Muscle layer of colon (tissue), 2 donors: ENCODE results near the gene TESK2.
"Not testable (repeated sequence)": the region's sequence is repeated elsewhere in the genome, so short reads cannot be mapped to it uniquely, and the experiment has no call there.

Experiments
- H3K27ac ChIP-seq: one replicate; pipeline ENCODE4 v1.7.0; 2013; ENCODE audit warnings: low read depth, mild to moderate bottlenecking, low read length, moderate library complexity
- H3K27me3 ChIP-seq, 2 donors: one replicate each; pipeline ENCODE4 v1.7.0; 2013; ENCODE audit warnings: low read length in 2 of 2, mild to moderate bottlenecking in 2 of 2; ENCODE audit not compliant: insufficient read depth in 2 of 2, control insufficient read depth in 1 of 2
- H3K36me3 ChIP-seq: one replicate; pipeline ENCODE4 v1.7.0; 2013; ENCODE audit warnings: mild to moderate bottlenecking, low read length; ENCODE audit not compliant: insufficient read depth
- H3K4me1 ChIP-seq: one replicate; pipeline ENCODE4 v1.7.0; 2013; ENCODE audit warnings: mild to moderate bottlenecking, low read length; ENCODE audit not compliant: insufficient read depth
- H3K4me3 ChIP-seq, 2 donors: one replicate each; pipeline ENCODE4 v1.7.0; 2013; ENCODE audit warnings: low read length in 2 of 2, low read depth in 1 of 2, mild to moderate bottlenecking in 1 of 2, moderate library complexity in 1 of 2
- H3K9ac ChIP-seq: one replicate; pipeline ENCODE4 v1.7.0; 2013; ENCODE audit warnings: low read length
- H3K9me3 ChIP-seq: one replicate; pipeline ENCODE4 v1.7.0; 2013; ENCODE audit warnings: mild to moderate bottlenecking, low read length
- donor health status: abdominal sarcoma.
- donor health status: Adenocarcinoma of cecum.

TESK2 gene

GRCh38 chr1:45380730-45381129 is 110.2 kb downstream of the TESK2 start:
- H3K4me3 ChIP-seq: no peak overlapping the region
- H3K27ac ChIP-seq: no peak overlapping the region
- H3K9me3 ChIP-seq: no peaks in the 10 kb centered on the region
- no peak overlapping the region for H3K9ac ChIP-seq
- H3K27me3 ChIP-seq: no peaks in the 10 kb centered on the region
- H3K4me1 ChIP-seq: peaks cover 5% of the 10 kb centered on the region
- no peaks in the 10 kb centered on the region for H3K36me3 ChIP-seq

DNA sequence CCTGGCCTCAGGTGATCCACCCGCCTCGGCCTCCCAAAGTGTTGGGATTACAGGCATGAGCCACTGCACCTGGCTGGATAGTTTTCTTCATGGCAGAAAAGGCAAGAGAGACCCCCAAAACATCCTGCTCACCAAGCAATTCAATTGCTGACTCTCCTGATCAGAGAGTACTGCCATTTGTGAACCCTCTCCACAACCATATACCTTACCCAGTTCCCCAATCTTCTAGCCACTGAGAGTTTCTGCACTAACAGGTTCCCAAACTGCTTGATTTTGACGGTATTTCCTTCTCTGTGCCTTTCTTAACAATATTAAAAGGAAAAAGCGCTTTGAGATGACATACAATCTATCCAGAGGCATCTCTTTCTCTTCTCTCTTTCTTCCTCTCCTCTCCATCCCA is 110.8 kb downstream of the TESK2 start:
- Histone ChIP-seq H3K9me3 (no peaks in the 10 kb centered on the region), H3K27me3 (no peaks in the 10 kb centered on the region), H3K36me3 (no peaks in the 10 kb centered on the region), H3K27ac (no peak overlapping the region), H3K9ac (no peak overlapping the region), H3K4me3 (no peak overlapping the region), H3K4me1 (peaks cover 5% of the 10 kb centered on the region)

- Histone ChIP-seq H3K36me3 (no peaks in the 10 kb centered on the region), H3K9ac (no peak overlapping the region), H3K4me3 (no peak overlapping the region), H3K4me1 (peaks cover 5% of the 10 kb centered on the region), H3K27ac (no peak overlapping the region), H3K27me3 (no peaks in the 10 kb centered on the region), H3K9me3 (no peaks in the 10 kb centered on the region)
Observed at GRCh38 chr1:45379524-45379923, 111.4 kb downstream of the TESK2 start.

GRCh38 chr1:45378184-45378583 is 112.8 kb downstream of the TESK2 start:
- no peaks in the 10 kb centered on the region for H3K9me3 ChIP-seq
- peaks cover 5% of the 10 kb centered on the region for H3K4me1 ChIP-seq
- H3K9ac ChIP-seq: no peak overlapping the region
- no peak overlapping the region for H3K27ac ChIP-seq
- H3K27me3 ChIP-seq: no peaks in the 10 kb centered on the region
- H3K4me3 ChIP-seq: no peak overlapping the region
- H3K36me3 ChIP-seq: no peaks in the 10 kb centered on the region

- Histone ChIP-seq H3K4me3 (no peak overlapping the region), H3K36me3 (no peaks in the 10 kb centered on the region), H3K27me3 (no peaks in the 10 kb centered on the region), H3K9me3 (no peaks in the 10 kb centered on the region), H3K4me1 (peaks cover 5% of the 10 kb centered on the region), H3K9ac (no peak overlapping the region), H3K27ac (no peak overlapping the region)
Observed at GRCh38 chr1:45375104-45376090, 115.6 kb downstream of the TESK2 start.

GRCh38 chr1:45373573-45373972 is 117.4 kb downstream of the TESK2 start:
- Histone ChIP-seq H3K4me1 (peaks cover 5% of the 10 kb centered on the region), H3K4me3 (no peak overlapping the region), H3K27ac (no peak overlapping the region)

GRCh38 chr1:45370575-45370974 is 120.4 kb downstream of the TESK2 start:
- H3K36me3 ChIP-seq: no peaks in the 10 kb centered on the region

More at GRCh38 chr1:45373573-45373972, 117.4 kb downstream of the TESK2 start:
- Histone ChIP-seq H3K9me3 (no peaks in the 10 kb centered on the region), H3K27me3 (no peaks in the 10 kb centered on the region), H3K36me3 (no peaks in the 10 kb centered on the region), H3K9ac (no peak overlapping the region)

DNA sequence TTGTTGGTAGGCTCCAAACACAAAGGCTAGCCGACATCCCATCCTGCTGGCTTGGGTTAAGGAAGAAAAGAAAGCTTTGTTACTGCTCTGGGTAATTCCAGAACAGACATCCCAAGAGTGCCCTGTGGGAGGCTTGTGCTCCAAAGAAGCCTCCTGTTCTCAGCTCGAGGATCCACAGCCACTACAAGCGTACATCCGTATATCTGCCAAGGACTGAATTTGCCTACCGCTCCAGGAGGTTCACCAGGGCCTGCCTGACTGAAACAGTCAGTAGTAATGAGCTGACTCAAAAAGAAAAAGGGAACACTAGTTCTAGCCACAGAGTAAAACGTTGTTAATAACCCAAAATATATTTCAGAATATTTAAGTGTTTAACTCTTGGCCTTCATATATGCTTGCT is 125.9 kb downstream of the TESK2 start:
- Histone ChIP-seq H3K4me1 (peaks cover 19% of the 10 kb centered on the region), H3K9me3 (no peaks in the 10 kb centered on the region), H3K27ac (no peak overlapping the region), H3K27me3 (no peaks in the 10 kb centered on the region), H3K36me3 (no peaks in the 10 kb centered on the region), H3K9ac (no peak overlapping the region), H3K4me3 (no peak overlapping the region)

More at GRCh38 chr1:45370575-45370974, 120.4 kb downstream of the TESK2 start:
- Histone ChIP-seq H3K9me3 (no peaks in the 10 kb centered on the region), H3K4me3 (no peak overlapping the region), H3K27ac (no peak overlapping the region), H3K9ac (no peak overlapping the region), H3K4me1 (no peaks in the 10 kb centered on the region), H3K27me3 (no peaks in the 10 kb centered on the region)

DNA sequence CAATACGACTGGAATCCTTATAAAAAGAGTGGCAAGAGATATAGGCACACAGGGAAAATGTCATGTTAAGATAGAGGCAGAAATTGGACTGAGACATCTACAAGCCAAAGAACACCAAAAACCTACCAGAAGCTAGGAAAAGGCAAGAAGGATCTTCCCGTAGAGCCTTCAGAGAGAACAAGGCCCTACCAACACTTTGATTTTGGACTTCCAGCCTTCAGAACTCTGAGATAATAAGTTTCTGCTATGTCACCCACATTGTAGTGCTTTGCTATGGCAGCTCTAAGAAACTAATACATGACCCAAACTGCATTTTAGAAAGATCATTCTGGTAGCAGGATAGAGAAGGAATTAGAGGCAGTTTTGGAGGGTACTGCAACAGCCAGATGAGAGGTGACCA is 126.7 kb downstream of the TESK2 start:
- Histone ChIP-seq H3K9ac (no peak overlapping the region), H3K4me3 (no peak overlapping the region), H3K9me3 (no peaks in the 10 kb centered on the region), H3K36me3 (no peaks in the 10 kb centered on the region), H3K27me3 (no peaks in the 10 kb centered on the region), H3K27ac (no peak overlapping the region), H3K4me1 (peaks cover 20% of the 10 kb centered on the region)

DNA sequence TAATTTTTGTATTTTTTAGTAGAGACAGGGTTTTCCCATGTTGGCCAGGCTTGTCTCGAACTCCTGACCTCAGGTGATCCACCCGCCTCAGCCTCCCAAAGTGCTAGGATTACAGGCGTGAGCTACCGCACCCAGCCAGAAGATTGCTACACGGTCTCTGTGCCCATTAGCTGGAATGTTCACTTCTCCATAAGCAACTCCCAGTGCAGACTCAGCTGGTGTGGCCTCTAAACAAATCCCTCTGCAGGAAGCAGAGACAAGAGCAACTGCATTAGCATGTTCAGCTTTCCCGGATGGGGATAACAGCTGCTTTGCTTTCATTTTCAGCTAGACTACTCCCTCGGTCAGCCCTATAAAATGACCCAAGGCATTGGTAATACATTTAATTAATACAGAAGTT is 130.0 kb downstream of the TESK2 start:
- not testable (repeated sequence) for H3K36me3 ChIP-seq, H3K9me3 ChIP-seq, H3K4me3 ChIP-seq, H3K27me3 ChIP-seq, H3K9ac ChIP-seq
- H3K4me1 ChIP-seq: peaks cover 20% of the 10 kb centered on the region
- H3K27ac ChIP-seq: peak overlapping the region; percentile 60

DNA sequence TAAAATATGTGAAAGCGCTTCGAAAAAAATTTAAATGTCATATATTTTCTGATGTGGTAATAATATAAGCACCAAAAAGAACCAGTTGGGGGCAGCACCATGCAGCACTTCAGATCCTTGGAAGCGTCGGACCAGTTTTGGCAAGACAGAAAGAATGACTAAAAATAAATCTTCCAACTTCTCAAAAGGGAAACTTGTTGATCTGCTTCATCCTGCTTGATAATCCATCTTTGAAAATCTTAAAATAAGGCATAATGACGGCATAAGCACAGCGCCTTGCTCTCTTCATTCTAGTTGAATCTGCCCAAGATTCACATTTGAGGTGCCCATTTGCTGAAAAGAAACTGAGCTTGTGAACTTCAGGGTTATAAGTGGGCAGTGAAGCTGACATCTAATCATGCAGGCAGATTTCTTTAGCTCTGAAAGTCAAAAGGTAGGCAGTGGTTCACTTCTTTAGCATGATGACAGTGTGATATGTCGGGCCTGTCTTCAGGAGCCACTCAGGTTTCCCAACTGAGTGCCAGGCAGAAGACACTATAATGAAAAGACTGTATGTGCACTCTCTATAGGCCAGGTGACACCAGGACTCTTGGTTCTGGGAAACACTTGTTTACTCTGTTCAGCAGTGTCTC is 131.0 kb downstream of the TESK2 start:
- H3K27ac ChIP-seq: peak overlapping the region; percentile 83
- H3K4me3 ChIP-seq: peak overlapping the region in 1 of 2 donors; percentile 24
- H3K9ac ChIP-seq: no peak overlapping the region
- H3K9me3 ChIP-seq: no peaks in the 10 kb centered on the region
- H3K36me3 ChIP-seq: no peaks in the 10 kb centered on the region
- H3K27me3 ChIP-seq: no peaks in the 10 kb centered on the region
- H3K4me1 ChIP-seq: peaks cover 20% of the 10 kb centered on the region
